Activated CD4-positive, CD25-positive, alpha-beta regulatory T cell (primary cell): ENCODE results near the gene LMO7.
"Not testable (repeated sequence)": the region's sequence is repeated elsewhere in the genome, so short reads cannot be mapped to it uniquely, and the experiment has no call there.

Experiments
- DNase-seq, 4 experiments: peaks; one replicate each; lab custom pipeline; 2025; lab: John Stamatoyannopoulos, UW

LMO7 gene

GRCh38 chr13:75743072-75743471 lies 106.9 kb downstream of the LMO7 start:
- DNase-seq = not testable (repeated sequence)

GRCh38 chr13:75744127-75744526 lies 108.0 kb downstream of the LMO7 start:
- DNase-seq = no peak

GRCh38 chr13:75745387-75745786 lies 109.3 kb downstream of the LMO7 start:
- DNase-seq = no peak

GRCh38 chr13:75748874-75749273 lies 112.7 kb downstream of the LMO7 start:
- no peak for DNase-seq

- DNase-seq = no peak
Measured at GRCh38 chr13:75749407-75749806, 113.3 kb downstream of the LMO7 start.

- DNase-seq = no peak
Measured at GRCh38 chr13:75751350-75751749, 115.2 kb downstream of the LMO7 start.

- no peak for DNase-seq
Measured at GRCh38 chr13:75752826-75753225, 116.7 kb downstream of the LMO7 start.

- DNase-seq = no peak
Measured at GRCh38 chr13:75754936-75755335, 118.8 kb downstream of the LMO7 start.

GRCh38 chr13:75757336-75757735 lies 121.2 kb downstream of the LMO7 start:
- no peak for DNase-seq

- DNase-seq = no peak
Measured at GRCh38 chr13:75759531-75759930, 123.4 kb downstream of the LMO7 start.

- no peak for DNase-seq
Measured at GRCh38 chr13:75760131-75761021, 124.2 kb downstream of the LMO7 start.

GRCh38 chr13:75761369-75761768 lies 125.2 kb downstream of the LMO7 start:
- DNase-seq = no peak

- no peak for DNase-seq
Measured at GRCh38 chr13:75762076-75762937, 126.2 kb downstream of the LMO7 start.

GRCh38 chr13:75762955-75763354 lies 126.8 kb downstream of the LMO7 start:
- DNase-seq = no peak

GRCh38 chr13:75763512-75763911 lies 127.4 kb downstream of the LMO7 start:
- DNase-seq = no peak

- DNase-seq = no peak
Measured at GRCh38 chr13:75764251-75764925, 128.3 kb downstream of the LMO7 start.

GRCh38 chr13:75764926-75765310 lies 128.8 kb downstream of the LMO7 start:
- DNase-seq = no peak

- DNase-seq = no peak
Measured at GRCh38 chr13:75766636-75767035, 130.5 kb downstream of the LMO7 start.

GRCh38 chr13:75769141-75769905 lies 133.2 kb downstream of the LMO7 start:
- DNase-seq = no peak

- DNase-seq = no peak
Measured at GRCh38 chr13:75770164-75770563, 134.0 kb downstream of the LMO7 start.

- DNase-seq = no peak
Measured at GRCh38 chr13:75770592-75771011, 134.5 kb downstream of the LMO7 start.

- no peak for DNase-seq
Measured at GRCh38 chr13:75771226-75771625, 135.1 kb downstream of the LMO7 start.
